ENCODE measurements around the gene MLLT6. TPM values are rescaled to one million over a fixed set of nuclear protein-coding genes. Genes with fewer than 3 reads are reported as not detected.

The MLLT6 gene
- total and polyA plus RNA-seq, 10 of the 15 experiments (the other 5 are each of a cell fraction or from before 2014, with no cell fraction given), result 4.8 to 105 (median 36.3) TPM

DNA sequence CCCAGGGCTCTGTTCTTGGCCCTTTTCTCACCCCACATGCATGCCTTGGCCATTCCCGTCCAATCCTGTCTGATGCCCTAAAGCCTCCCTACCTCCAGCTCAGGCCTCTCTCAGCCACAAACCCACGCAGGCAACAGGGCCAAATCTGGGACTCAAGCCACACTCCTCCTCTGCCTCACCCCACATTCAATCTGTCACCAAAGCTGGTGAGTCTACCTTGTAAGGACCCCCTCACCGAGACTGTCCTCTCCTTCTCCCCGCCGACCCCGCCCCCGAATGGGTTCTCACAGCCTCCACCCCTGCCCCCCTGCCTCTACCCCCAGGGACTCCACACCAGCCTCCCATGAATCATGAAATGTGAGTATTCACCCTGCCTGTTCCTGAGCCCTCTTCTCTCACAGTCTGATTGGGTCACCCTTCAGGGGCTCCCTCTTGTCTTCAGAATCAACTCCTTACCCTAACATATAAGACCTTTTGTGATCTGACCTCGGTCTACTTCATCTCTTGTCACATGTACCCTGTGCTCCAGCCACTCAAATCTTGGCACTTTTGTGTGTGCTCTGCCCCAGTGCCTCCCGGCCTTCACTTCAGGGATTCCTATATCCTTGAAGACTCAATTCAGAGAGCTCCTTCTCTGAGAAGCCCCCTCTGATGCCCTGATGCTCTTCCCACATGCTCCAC lies 41.0 kb upstream of the MLLT6 start (continued):
- TF ChIP-seq, protein P1, sequence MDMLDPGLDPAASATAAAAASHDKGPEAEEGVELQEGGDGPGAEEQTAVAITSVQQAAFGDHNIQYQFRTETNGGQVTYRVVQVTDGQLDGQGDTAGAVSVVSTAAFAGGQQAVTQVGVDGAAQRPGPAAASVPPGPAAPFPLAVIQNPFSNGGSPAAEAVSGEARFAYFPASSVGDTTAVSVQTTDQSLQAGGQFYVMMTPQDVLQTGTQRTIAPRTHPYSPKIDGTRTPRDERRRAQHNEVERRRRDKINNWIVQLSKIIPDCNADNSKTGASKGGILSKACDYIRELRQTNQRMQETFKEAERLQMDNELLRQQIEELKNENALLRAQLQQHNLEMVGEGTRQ (IDR thresholded peaks at IDR 0.05; ENCODE audit: borderline replicate concordance, low read depth, low read length), result no peak
- no peak for TF ChIP-seq RFX5 (IDR thresholded peaks at IDR 0.05; ENCODE audit: low read depth, low read length)
- TF ChIP-seq ZNF592 (IDR thresholded peaks at IDR 0.05), result no peak
- no peak for TF ChIP-seq YBX1 (IDR thresholded peaks at IDR 0.05)
- TF ChIP-seq ZSCAN29 (IDR thresholded peaks at IDR 0.05), result no peak
- no peak for TF ChIP-seq MTA3 (IDR thresholded peaks at IDR 0.05; ENCODE audit: borderline replicate concordance, low read length)
